NB4 (cell line): Measurements from ENCODE around the gene TMEM74B.

Experiments used
- POLR2A ChIP-seq: IDR thresholded peaks from 2 replicates; pipeline ENCODE4 v1.6.1; 2011; ENCODE audit warnings: mild to moderate bottlenecking; ENCODE audit not compliant: insufficient read length; ENCODE audit errors: extremely low read depth
- TF ChIP-seq, protein P1 (sequence below): IDR thresholded peaks from one replicate; pipeline ENCODE4 v1.5.1; 2012; ENCODE audit warnings: low read depth, low read length

DNA sequence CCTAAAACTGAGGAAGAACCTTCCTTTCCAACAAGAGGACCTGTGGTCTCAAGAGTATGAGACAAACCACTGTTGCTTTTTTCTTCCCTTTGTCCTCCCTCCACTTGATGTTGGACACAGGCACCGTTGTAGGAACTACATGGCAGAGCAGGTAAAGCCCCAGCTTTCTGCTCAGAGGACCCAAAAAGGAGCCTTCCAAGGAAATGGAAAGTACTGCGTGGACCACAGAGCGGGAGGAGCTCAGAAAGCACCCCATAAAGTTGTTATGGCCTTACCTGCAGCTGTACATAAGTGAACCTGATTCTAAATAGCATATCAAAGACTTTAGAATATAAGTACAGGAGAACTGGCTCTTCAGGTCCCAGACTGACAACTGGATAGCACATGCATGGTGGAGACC lies 29.4 kb downstream of the TMEM74B start:
- TF ChIP-seq POLR2A, result no peak
- TF ChIP-seq, protein P1, sequence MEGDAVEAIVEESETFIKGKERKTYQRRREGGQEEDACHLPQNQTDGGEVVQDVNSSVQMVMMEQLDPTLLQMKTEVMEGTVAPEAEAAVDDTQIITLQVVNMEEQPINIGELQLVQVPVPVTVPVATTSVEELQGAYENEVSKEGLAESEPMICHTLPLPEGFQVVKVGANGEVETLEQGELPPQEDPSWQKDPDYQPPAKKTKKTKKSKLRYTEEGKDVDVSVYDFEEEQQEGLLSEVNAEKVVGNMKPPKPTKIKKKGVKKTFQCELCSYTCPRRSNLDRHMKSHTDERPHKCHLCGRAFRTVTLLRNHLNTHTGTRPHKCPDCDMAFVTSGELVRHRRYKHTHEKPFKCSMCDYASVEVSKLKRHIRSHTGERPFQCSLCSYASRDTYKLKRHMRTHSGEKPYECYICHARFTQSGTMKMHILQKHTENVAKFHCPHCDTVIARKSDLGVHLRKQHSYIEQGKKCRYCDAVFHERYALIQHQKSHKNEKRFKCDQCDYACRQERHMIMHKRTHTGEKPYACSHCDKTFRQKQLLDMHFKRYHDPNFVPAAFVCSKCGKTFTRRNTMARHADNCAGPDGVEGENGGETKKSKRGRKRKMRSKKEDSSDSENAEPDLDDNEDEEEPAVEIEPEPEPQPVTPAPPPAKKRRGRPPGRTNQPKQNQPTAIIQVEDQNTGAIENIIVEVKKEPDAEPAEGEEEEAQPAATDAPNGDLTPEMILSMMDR, result no peak
